Liver (tissue), 9 donors: ENCODE data around the gene UNC5A. TPM values are rescaled to one million over a fixed set of nuclear protein-coding genes. Genes with fewer than 3 reads are reported as not detected.

Experiments used
- DNase-seq: peaks from one replicate; pipeline ENCODE4 v3.0.0-alpha.2; 2017; ENCODE audit warnings: low spot score
- H3K27ac ChIP-seq, 2 donors: one replicate each; pipeline ENCODE4 v1.7.0; 2013; ENCODE audit warnings: inconsistent platforms in 2 of 2, low read length in 2 of 2, control low read depth in 1 of 2, low read depth in 1 of 2, mild to moderate bottlenecking in 1 of 2
- H3K27me3 ChIP-seq, 4 donors: one replicate each; pipeline versions ENCODE4 v1.6.1 to v1.7.0; 2013; ENCODE audit warnings: low read length in 3 of 4, inconsistent platforms in 1 of 4, mild to moderate bottlenecking in 1 of 4, moderate library complexity in 1 of 4; ENCODE audit not compliant: control insufficient read depth in 4 of 4, insufficient read depth in 4 of 4
- H3K36me3 ChIP-seq, 4 donors: one replicate each; pipeline versions ENCODE4 v1.6.1 to v1.7.0; 2013; ENCODE audit warnings: low read length in 3 of 4, mild to moderate bottlenecking in 3 of 4, low read depth in 1 of 4, moderate library complexity in 1 of 4; ENCODE audit not compliant: control insufficient read depth in 4 of 4, insufficient read depth in 3 of 4
- H3K4me1 ChIP-seq, 4 donors: one replicate each; pipeline versions ENCODE4 v1.6.1 to v1.7.0; 2013; ENCODE audit warnings: low read length in 3 of 4, mild to moderate bottlenecking in 3 of 4, moderate library complexity in 1 of 4; ENCODE audit not compliant: control insufficient read depth in 4 of 4, insufficient read depth in 4 of 4
- H3K4me3 ChIP-seq, 3 donors: one replicate each; pipeline versions ENCODE4 v1.6.1 to v1.7.0; 2013; ENCODE audit warnings: low read length in 3 of 3, control low read depth in 1 of 3, low read depth in 1 of 3, mild to moderate bottlenecking in 1 of 3
- H3K9ac ChIP-seq, 2 donors: one replicate each; pipeline ENCODE4 v1.7.0; 2013; ENCODE audit warnings: low read length in 2 of 2, mild to moderate bottlenecking in 2 of 2, moderate library complexity in 2 of 2, control low read depth in 1 of 2, low read depth in 1 of 2
- H3K9me3 ChIP-seq, 4 donors: one replicate each; pipeline versions ENCODE4 v1.6.1 to v1.7.0; 2013; ENCODE audit warnings: low read length in 3 of 4; ENCODE audit not compliant: control insufficient read depth in 4 of 4
- ATF3 ChIP-seq: IDR thresholded peaks from 2 replicates; pipeline ENCODE4 v1.6.1; 2016; ENCODE audit warnings: antibody characterized with exemption
- CTCF ChIP-seq: fragments of 150-350 bp; IDR thresholded peaks from 2 replicates; pipeline ENCODE4 v1.5.1; 2017; ENCODE audit warnings: improper control_type of control experiment, low read depth, low read length; ENCODE audit not compliant: missing input control
- EGR1 ChIP-seq, 2 donors: IDR thresholded peaks; 2 replicates each; pipeline ENCODE4 v1.6.1; 2016 to 2018; ENCODE audit warnings: antibody characterized with exemption in 2 of 2, low read depth in 2 of 2
- FOXA2 ChIP-seq: IDR thresholded peaks from 2 replicates; pipeline ENCODE4 v1.6.1; 2016; ENCODE audit warnings: antibody characterized with exemption
- GABPA ChIP-seq, 2 donors: IDR thresholded peaks in 1 of 2; conservative IDR thresholded peaks in 1 of 2; 2 replicates each; pipeline ENCODE4 v1.6.1; 2016; ENCODE audit warnings: antibody characterized with exemption in 2 of 2, mild to moderate bottlenecking in 1 of 2, moderate library complexity in 1 of 2
- HNF4A ChIP-seq, 2 donors: conservative IDR thresholded peaks; 2 replicates each; pipeline ENCODE4 v1.6.1; 2016; ENCODE audit warnings: antibody characterized with exemption in 2 of 2, mild to moderate bottlenecking in 2 of 2
- HNF4G ChIP-seq: IDR thresholded peaks from 2 replicates; pipeline ENCODE4 v1.6.1; 2016; ENCODE audit warnings: antibody characterized with exemption
- JUND ChIP-seq, 2 donors: IDR thresholded peaks; 2 replicates each; pipeline ENCODE4 v1.6.1; 2016; ENCODE audit warnings: antibody characterized with exemption in 2 of 2
- MAX ChIP-seq: IDR thresholded peaks from 2 replicates; pipeline ENCODE4 v1.6.1; 2016; ENCODE audit warnings: antibody characterized with exemption
- NR2F2 ChIP-seq: IDR thresholded peaks from 2 replicates; pipeline ENCODE4 v1.6.1; 2016; ENCODE audit warnings: antibody characterized with exemption
- RAD21 ChIP-seq, 2 donors: IDR thresholded peaks; 2 replicates each; pipeline ENCODE4 v1.6.1; 2016; ENCODE audit warnings: antibody characterized with exemption in 2 of 2, mild to moderate bottlenecking in 2 of 2
- REST ChIP-seq: IDR thresholded peaks from 2 replicates; pipeline ENCODE4 v1.6.1; 2016; ENCODE audit warnings: antibody characterized with exemption, mild to moderate bottlenecking
- RXRA ChIP-seq, 2 donors: IDR thresholded peaks; 2 replicates each; pipeline ENCODE4 v1.6.1; 2017 to 2018; ENCODE audit warnings: antibody characterized with exemption in 2 of 2, mild to moderate bottlenecking in 1 of 2
- SP1 ChIP-seq: IDR thresholded peaks from 2 replicates; pipeline ENCODE4 v1.6.1; 2018; ENCODE audit warnings: antibody characterized with exemption, mild to moderate bottlenecking
- TAF1 ChIP-seq: conservative IDR thresholded peaks from 2 replicates; pipeline ENCODE4 v1.6.1; 2016; ENCODE audit warnings: antibody characterized with exemption, mild to moderate bottlenecking
- YY1 ChIP-seq: IDR thresholded peaks from 2 replicates; pipeline ENCODE4 v1.6.1; 2016; ENCODE audit warnings: antibody characterized with exemption, mild to moderate bottlenecking
- WGBS: extraction: QIAGEN DNeasy Blood & Tissue Kit; methylation state at CpG from one replicate; pipeline ENCODE4 v1.1.7; 2013; 5-methylcytosine and 5-hydroxymethylcytosine counted together
- polyA plus RNA-seq, 2 donors: library from polyadenylated mRNA; stranded (reverse) in 1 of 2; unstranded in 1 of 2; fragments of 200-250 nt in 1 of 2; fragments of >200 nt in 1 of 2; fragmentation: Nextera tagmentation in 1 of 2; extraction: Ambion mirVana in 1 of 2; gene quantifications; one replicate each; pipeline versions ENCODE4 v1.2.1 to v1.2.3, GENCODE V29; 2013 to 2015
- total RNA-seq, 2 donors: library from RNA; depleted of rRNA; stranded (reverse); fragments of >200 nt; gene quantifications; one replicate each; pipeline ENCODE4 v1.2.3, GENCODE V29; 2014
- donor health status: healthy.
- donor health status: healthy.
- donor health status: healthy.
- donor health status: healthy.
- donor health status: healthy.

Gene UNC5A
- total and polyA plus RNA-seq, 4 donors: under 0.01 to 0.07 (median 0.03) TPM; not detected in 1

- Histone ChIP-seq H3K4me3 (no peak overlapping the region), H3K36me3 (no peaks in the 10 kb centered on the region), H3K4me1 (no peaks in the 10 kb centered on the region), H3K9me3 (no peaks in the 10 kb centered on the region), H3K27ac (no peak overlapping the region), H3K9ac (no peak overlapping the region), H3K27me3 (peaks cover 0 to 2% (median 0%) of the 10 kb centered on the region in 4 donors)
- DNase-seq: no peak
- no peak for TF ChIP-seq EGR1 (IDR thresholded peaks at IDR 0.05; ENCODE audit: low read depth in 2 of 2)
- no peak for TF ChIP-seq RAD21 (IDR thresholded peaks at IDR 0.05)
- no peak for TF ChIP-seq MAX
- TF ChIP-seq HNF4G: no peak
- no peak for TF ChIP-seq CTCF
- no peak for TF ChIP-seq TAF1
- WGBS: 86% methylated on average over 10 of the region's 10 CpGs
Measured at GRCh38 chr5:176844281-176844680, 33.9 kb downstream of the UNC5A start.

- H3K4me3 ChIP-seq: no peak overlapping the region
- WGBS: 75% methylated on average over 21 of the region's 21 CpGs
- H3K36me3 ChIP-seq: no peaks in the 10 kb centered on the region
- no peak for DNase-seq
- H3K9me3 ChIP-seq: no peaks in the 10 kb centered on the region
- H3K27me3 ChIP-seq: peaks cover 0 to 2% (median 0%) of the 10 kb centered on the region in 4 donors
- no peak for TF ChIP-seq ATF3
- no peaks in the 10 kb centered on the region for H3K4me1 ChIP-seq
- no peak overlapping the region for H3K27ac ChIP-seq
- H3K9ac ChIP-seq: no peak overlapping the region
Measured at GRCh38 chr5:176844706-176845391, 34.5 kb downstream of the UNC5A start.

- no peak for DNase-seq
- no peaks in the 10 kb centered on the region for H3K4me1 ChIP-seq
- H3K9ac ChIP-seq: no peak overlapping the region
- H3K9me3 ChIP-seq: no peaks in the 10 kb centered on the region
- TF ChIP-seq EGR1 (IDR thresholded peaks at IDR 0.05; ENCODE audit: low read depth in 2 of 2) (no peak), RAD21 (IDR thresholded peaks at IDR 0.05) (no peak), TAF1 (no peak), MAX (no peak), JUND (IDR thresholded peaks at IDR 0.05) (no peak), GABPA (IDR thresholded peaks at IDR 0.05 in 1 of 2, conservative IDR thresholded peaks at IDR 0.05 in 1 of 2) (no peak), YY1 (no peak), HNF4A (conservative IDR thresholded peaks at IDR 0.05) (no peak), RXRA (IDR thresholded peaks at IDR 0.05) (no peak), ATF3 (no peak), REST (no peak), NR2F2 (no peak), SP1 (no peak), HNF4G (no peak), FOXA2 (no peak), CTCF (no peak)
- H3K27ac ChIP-seq: no peak overlapping the region
- H3K4me3 ChIP-seq: no peak overlapping the region
- H3K36me3 ChIP-seq: no peaks in the 10 kb centered on the region
- WGBS: 75% methylated on average over 6 of the region's 6 CpGs
- H3K27me3 ChIP-seq: no peaks in the 10 kb centered on the region
Measured at GRCh38 chr5:176845392-176845713, 35.0 kb downstream of the UNC5A start.
